HUES48 (cell line): Measurements from ENCODE around the gene MICAL3.

Experiments
- H3K27ac ChIP-seq: one replicate; pipeline ENCODE4 v1.7.0; 2013; ENCODE audit warnings: low read depth, low read length, inconsistent platforms
- H3K27me3 ChIP-seq: 2 replicates; pipeline ENCODE4 v1.6.1; 2013; ENCODE audit warnings: mild to moderate bottlenecking, low read length; ENCODE audit not compliant: control insufficient read depth, insufficient read depth
- H3K36me3 ChIP-seq: 2 replicates; pipeline ENCODE4 v1.6.1; 2013; ENCODE audit warnings: low read length; ENCODE audit not compliant: control insufficient read depth, insufficient read depth
- H3K4me1 ChIP-seq: 2 replicates; pipeline ENCODE4 v1.6.1; 2013; ENCODE audit warnings: mild to moderate bottlenecking, low read length; ENCODE audit not compliant: control insufficient read depth, insufficient read depth
- H3K4me3 ChIP-seq: 2 replicates; pipeline ENCODE4 v1.5.1; 2013; ENCODE audit warnings: mild to moderate bottlenecking, low read depth, low read length
- H3K9ac ChIP-seq: 2 replicates; pipeline ENCODE4 v1.6.1; 2013; ENCODE audit warnings: mild to moderate bottlenecking, low read depth, low read length, moderate library complexity
- H3K9me3 ChIP-seq: 2 replicates; pipeline ENCODE4 v1.6.1; 2013; ENCODE audit warnings: low read length; ENCODE audit not compliant: control insufficient read depth, insufficient read depth

MICAL3 gene

GRCh38 chr22:17950651-17951214 is 73.6 kb downstream of the MICAL3 start:
- Histone ChIP-seq H3K36me3 (no peaks in the 10 kb centered on the region), H3K9ac (no peak overlapping the region), H3K4me1 (peaks cover 9% of the 10 kb centered on the region), H3K27ac (no peak overlapping the region), H3K4me3 (no peak overlapping the region), H3K27me3 (no peaks in the 10 kb centered on the region), H3K9me3 (no peaks in the 10 kb centered on the region)

- no peaks in the 10 kb centered on the region for H3K9me3 ChIP-seq
- peaks cover 18% of the 10 kb centered on the region for H3K4me1 ChIP-seq
- H3K27me3 ChIP-seq, result no peaks in the 10 kb centered on the region
- H3K27ac ChIP-seq, result no peak overlapping the region
- no peaks in the 10 kb centered on the region for H3K36me3 ChIP-seq
- H3K4me3 ChIP-seq, result no peak overlapping the region
- no peak overlapping the region for H3K9ac ChIP-seq
Measured at GRCh38 chr22:17949642-17950473, 74.5 kb downstream of the MICAL3 start.

GRCh38 chr22:17948101-17948500 is 76.3 kb downstream of the MICAL3 start:
- peaks cover 30% of the 10 kb centered on the region for H3K4me1 ChIP-seq

GRCh38 chr22:17946662-17947367 is 77.5 kb downstream of the MICAL3 start:
- H3K9ac ChIP-seq, result no peak overlapping the region
- H3K4me3 ChIP-seq, result no peak overlapping the region
- peaks cover 42% of the 10 kb centered on the region for H3K4me1 ChIP-seq
- no peaks in the 10 kb centered on the region for H3K27me3 ChIP-seq
- no peaks in the 10 kb centered on the region for H3K36me3 ChIP-seq
- no peaks in the 10 kb centered on the region for H3K9me3 ChIP-seq
- no peak overlapping the region for H3K27ac ChIP-seq

More at GRCh38 chr22:17948101-17948500, 76.3 kb downstream of the MICAL3 start:
- H3K9ac ChIP-seq, result no peak overlapping the region
- H3K36me3 ChIP-seq, result no peaks in the 10 kb centered on the region
- H3K27me3 ChIP-seq, result no peaks in the 10 kb centered on the region
- H3K9me3 ChIP-seq, result no peaks in the 10 kb centered on the region
- H3K4me3 ChIP-seq, result no peak overlapping the region
- H3K27ac ChIP-seq, result no peak overlapping the region

- H3K36me3 ChIP-seq, result no peaks in the 10 kb centered on the region
- H3K9ac ChIP-seq, result no peak overlapping the region
- H3K27ac ChIP-seq, result no peak overlapping the region
- H3K4me3 ChIP-seq, result no peak overlapping the region
- no peaks in the 10 kb centered on the region for H3K27me3 ChIP-seq
- peaks cover 42% of the 10 kb centered on the region for H3K4me1 ChIP-seq
- H3K9me3 ChIP-seq, result no peaks in the 10 kb centered on the region
Measured at GRCh38 chr22:17945888-17946648, 78.3 kb downstream of the MICAL3 start.

GRCh38 chr22:17945156-17945887 is 79.0 kb downstream of the MICAL3 start:
- Histone ChIP-seq H3K27me3 (no peaks in the 10 kb centered on the region), H3K4me3 (no peak overlapping the region), H3K4me1 (peaks cover 42% of the 10 kb centered on the region), H3K9me3 (no peaks in the 10 kb centered on the region), H3K36me3 (no peaks in the 10 kb centered on the region), H3K27ac (no peak overlapping the region), H3K9ac (no peak overlapping the region)

GRCh38 chr22:17944256-17944655 is 80.1 kb downstream of the MICAL3 start:
- Histone ChIP-seq H3K9ac (no peak overlapping the region), H3K27me3 (no peaks in the 10 kb centered on the region), H3K4me3 (no peak overlapping the region), H3K36me3 (no peaks in the 10 kb centered on the region), H3K9me3 (no peaks in the 10 kb centered on the region), H3K27ac (no peak overlapping the region), H3K4me1 (peaks cover 43% of the 10 kb centered on the region)

- Histone ChIP-seq H3K36me3 (no peaks in the 10 kb centered on the region), H3K27ac (peak overlapping the region; percentile 32), H3K4me3 (no peak overlapping the region), H3K27me3 (no peaks in the 10 kb centered on the region), H3K4me1 (peaks cover 45% of the 10 kb centered on the region), H3K9me3 (no peaks in the 10 kb centered on the region), H3K9ac (no peak overlapping the region)
Measured at GRCh38 chr22:17943533-17944249, 80.7 kb downstream of the MICAL3 start.

- Histone ChIP-seq H3K27ac (no peak overlapping the region), H3K36me3 (no peaks in the 10 kb centered on the region), H3K27me3 (no peaks in the 10 kb centered on the region), H3K9ac (no peak overlapping the region), H3K9me3 (no peaks in the 10 kb centered on the region), H3K4me1 (peaks cover 45% of the 10 kb centered on the region), H3K4me3 (no peak overlapping the region)
Measured at GRCh38 chr22:17942721-17943120, 81.6 kb downstream of the MICAL3 start.
